HFFc6 (cell line): ENCODE data around the gene NRDE2. TPM values are rescaled to one million over a fixed set of nuclear protein-coding genes. Genes with fewer than 3 reads are reported as not detected.

ENCODE experiments used
- DNase-seq: peaks from one replicate; pipeline ENCODE4 v3.0.0-alpha.2; 2018
- H3K27ac Mint-ChIP-seq: 2 replicates; pipeline ENCODE4 v1.8.0; 2020; ENCODE audit warnings: mild to moderate bottlenecking, mixed read lengths
- H3K27me3 Mint-ChIP-seq: 2 replicates; pipeline ENCODE4 v1.8.0; 2021; ENCODE audit warnings: mild to moderate bottlenecking, moderate library complexity, mixed read lengths; ENCODE audit not compliant: insufficient read depth
- H3K36me3 Mint-ChIP-seq: 2 replicates; pipeline ENCODE4 v1.8.0; 2021; ENCODE audit warnings: low read depth, mixed read lengths
- H3K4me1 Mint-ChIP-seq: 2 replicates; pipeline ENCODE4 v1.8.0; 2020; ENCODE audit warnings: low read depth, mixed read lengths
- H3K4me3 Mint-ChIP-seq: 2 replicates; pipeline ENCODE4 v1.8.0; 2020; ENCODE audit warnings: mild to moderate bottlenecking, moderate library complexity, mixed read lengths
- H3K9me3 Mint-ChIP-seq: 2 replicates; pipeline ENCODE4 v1.8.0; 2020; ENCODE audit warnings: mild to moderate bottlenecking, mixed read lengths
- long read RNA-seq: library from polyadenylated mRNA; unstranded; transcript quantifications from one replicate; pipeline ENCODE4 v2.0.0, GENCODE V29; 2019
- total RNA-seq, 6 experiments: library from RNA; stranded (reverse); fragmentation: NEBNext Ultra II Directional; extraction: Animal tissue kit (Norgen Biotek cat#: 25700); gene quantifications; 2 replicates in 1 of 6; 3 replicates in 5 of 6; pipeline ENCODE4 v1.2.3, GENCODE V29; 2021
- TF ChIP-seq, protein P1 (sequence below): fragments of 200-600 bp; sonication (generic); IDR thresholded peaks from 2 replicates; pipeline ENCODE4 v1.5.0; 2021; ENCODE audit warnings: antibody characterized with exemption, mild to moderate bottlenecking

NRDE2 gene, protein sequence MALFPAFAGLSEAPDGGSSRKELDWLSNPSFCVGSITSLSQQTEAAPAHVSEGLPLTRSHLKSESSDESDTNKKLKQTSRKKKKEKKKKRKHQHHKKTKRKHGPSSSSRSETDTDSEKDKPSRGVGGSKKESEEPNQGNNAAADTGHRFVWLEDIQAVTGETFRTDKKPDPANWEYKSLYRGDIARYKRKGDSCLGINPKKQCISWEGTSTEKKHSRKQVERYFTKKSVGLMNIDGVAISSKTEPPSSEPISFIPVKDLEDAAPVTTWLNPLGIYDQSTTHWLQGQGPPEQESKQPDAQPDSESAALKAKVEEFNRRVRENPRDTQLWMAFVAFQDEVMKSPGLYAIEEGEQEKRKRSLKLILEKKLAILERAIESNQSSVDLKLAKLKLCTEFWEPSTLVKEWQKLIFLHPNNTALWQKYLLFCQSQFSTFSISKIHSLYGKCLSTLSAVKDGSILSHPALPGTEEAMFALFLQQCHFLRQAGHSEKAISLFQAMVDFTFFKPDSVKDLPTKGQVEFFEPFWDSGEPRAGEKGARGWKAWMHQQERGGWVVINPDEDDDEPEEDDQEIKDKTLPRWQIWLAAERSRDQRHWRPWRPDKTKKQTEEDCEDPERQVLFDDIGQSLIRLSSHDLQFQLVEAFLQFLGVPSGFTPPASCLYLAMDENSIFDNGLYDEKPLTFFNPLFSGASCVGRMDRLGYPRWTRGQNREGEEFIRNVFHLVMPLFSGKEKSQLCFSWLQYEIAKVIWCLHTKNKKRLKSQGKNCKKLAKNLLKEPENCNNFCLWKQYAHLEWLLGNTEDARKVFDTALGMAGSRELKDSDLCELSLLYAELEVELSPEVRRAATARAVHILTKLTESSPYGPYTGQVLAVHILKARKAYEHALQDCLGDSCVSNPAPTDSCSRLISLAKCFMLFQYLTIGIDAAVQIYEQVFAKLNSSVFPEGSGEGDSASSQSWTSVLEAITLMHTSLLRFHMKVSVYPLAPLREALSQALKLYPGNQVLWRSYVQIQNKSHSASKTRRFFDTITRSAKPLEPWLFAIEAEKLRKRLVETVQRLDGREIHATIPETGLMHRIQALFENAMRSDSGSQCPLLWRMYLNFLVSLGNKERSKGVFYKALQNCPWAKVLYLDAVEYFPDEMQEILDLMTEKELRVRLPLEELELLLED
- 10 to 100 TPM in 3 of 6 experiments, 1 to 10 TPM in 3; 7.9 to 12.1 (median 9.8) TPM for total RNA-seq
- long read RNA-seq, full-length matches to known transcripts: 1 of 2 reads
- long read RNA-seq, partial matches to known transcripts: 1 of 2 reads
- long read RNA-seq, other reads (novel, unspliced or antisense): 0 of 2 reads

DNA sequence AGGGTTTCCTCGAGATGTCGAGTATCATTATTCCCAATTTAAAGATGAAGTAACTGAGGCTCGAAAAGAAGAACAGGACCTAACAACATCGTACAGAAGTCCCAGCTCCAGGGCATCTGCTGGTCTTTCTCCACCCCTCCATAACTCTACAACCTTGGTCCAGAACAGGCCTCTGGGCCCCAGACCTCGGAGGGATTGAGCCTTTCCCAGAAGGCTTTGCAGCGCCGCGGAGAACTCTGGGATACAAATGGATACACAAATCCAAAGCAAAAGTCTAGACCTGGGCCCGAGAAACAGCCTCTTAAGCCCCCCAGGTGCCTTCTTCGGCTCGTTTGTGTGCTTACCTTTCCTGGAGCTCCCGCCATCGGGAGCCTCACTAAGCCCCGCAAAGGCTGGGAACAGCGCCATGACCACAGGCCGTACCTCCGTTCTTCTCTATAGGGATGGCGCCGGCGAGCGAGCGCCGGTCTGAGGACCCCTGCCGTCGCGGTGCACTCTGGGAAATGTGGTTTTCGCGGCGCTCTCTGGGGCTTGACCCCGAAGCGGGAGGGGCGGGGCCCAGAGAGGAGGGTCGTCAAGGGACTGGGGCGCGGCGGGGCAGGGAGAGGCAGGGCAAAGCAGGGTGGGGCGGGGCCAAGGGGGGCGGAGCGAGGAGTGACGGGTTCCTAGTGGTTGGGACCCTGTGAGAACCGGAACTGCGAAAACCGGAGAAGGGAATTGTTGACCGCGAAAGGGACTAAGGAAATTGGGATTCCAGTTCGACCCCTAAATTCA is at the start of gene NRDE2:
Gene NRDE2 (minus strand): TSS at position 445 of the 774 bp plus-strand sequence. CDS start 37 bp downstream, at position 408.
- Mint-ChIP-seq H3K36me3 (peaks cover 12% of the 10 kb centered on the region), H3K27me3 (peaks cover 10% of the 10 kb centered on the region), H3K27ac (peak within 1 kb of the TSS; percentile 92), H3K9me3 (peaks cover 6% of the 10 kb centered on the region), H3K4me1 (peaks cover 14% of the 10 kb centered on the region), H3K4me3 (peak within 1 kb of the TSS; percentile 90)
- peak; percentile 83 for DNase-seq
- TF ChIP-seq, protein P1, sequence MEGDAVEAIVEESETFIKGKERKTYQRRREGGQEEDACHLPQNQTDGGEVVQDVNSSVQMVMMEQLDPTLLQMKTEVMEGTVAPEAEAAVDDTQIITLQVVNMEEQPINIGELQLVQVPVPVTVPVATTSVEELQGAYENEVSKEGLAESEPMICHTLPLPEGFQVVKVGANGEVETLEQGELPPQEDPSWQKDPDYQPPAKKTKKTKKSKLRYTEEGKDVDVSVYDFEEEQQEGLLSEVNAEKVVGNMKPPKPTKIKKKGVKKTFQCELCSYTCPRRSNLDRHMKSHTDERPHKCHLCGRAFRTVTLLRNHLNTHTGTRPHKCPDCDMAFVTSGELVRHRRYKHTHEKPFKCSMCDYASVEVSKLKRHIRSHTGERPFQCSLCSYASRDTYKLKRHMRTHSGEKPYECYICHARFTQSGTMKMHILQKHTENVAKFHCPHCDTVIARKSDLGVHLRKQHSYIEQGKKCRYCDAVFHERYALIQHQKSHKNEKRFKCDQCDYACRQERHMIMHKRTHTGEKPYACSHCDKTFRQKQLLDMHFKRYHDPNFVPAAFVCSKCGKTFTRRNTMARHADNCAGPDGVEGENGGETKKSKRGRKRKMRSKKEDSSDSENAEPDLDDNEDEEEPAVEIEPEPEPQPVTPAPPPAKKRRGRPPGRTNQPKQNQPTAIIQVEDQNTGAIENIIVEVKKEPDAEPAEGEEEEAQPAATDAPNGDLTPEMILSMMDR: no peak; the same call in 1 of the 2 replicates

DNA sequence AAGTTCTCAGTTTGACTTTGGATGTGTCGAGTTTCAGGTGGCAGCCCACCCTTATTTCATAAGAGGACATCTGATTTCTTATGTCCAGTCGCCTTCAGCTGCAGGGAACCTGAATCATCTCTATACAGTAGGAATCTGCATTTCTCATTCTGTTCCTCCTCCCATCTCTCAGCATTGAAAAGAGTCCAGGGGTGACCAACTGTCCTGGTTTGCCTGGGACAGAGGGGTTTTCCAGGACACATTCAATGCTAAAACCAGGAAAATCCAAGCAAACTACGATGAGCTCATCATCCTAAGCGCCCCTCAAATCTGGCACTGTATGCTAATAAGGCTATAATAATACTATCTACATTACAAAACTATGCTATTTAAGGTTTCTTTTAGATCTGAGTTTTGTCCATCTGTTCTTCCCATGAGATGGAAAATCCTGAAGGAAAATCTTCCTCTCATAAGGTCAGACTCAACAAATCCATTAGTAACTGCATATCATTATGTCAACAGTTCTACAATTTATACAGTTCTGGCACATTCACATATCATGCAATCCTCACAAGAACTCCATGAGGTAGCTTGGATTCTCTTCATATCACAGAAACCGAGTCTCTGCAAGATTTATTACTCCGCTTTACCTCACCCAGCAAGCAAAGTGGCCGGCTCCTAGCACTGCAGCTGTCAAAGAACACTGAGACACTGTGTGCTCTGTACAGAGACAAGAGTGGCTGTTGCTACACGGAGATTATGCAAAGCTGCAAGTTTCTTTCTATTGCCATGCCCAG is 49.5 kb upstream of the NRDE2 start:
- Mint-ChIP-seq H3K36me3 (no peaks in the 10 kb centered on the region), H3K27ac (no peak overlapping the region), H3K4me1 (no peaks in the 10 kb centered on the region), H3K9me3 (no peaks in the 10 kb centered on the region), H3K27me3 (no peaks in the 10 kb centered on the region; the same call in 1 of the 2 replicates), H3K4me3 (no peak overlapping the region)
- DNase-seq: no peak
- TF ChIP-seq, protein P1: no peak

DNA sequence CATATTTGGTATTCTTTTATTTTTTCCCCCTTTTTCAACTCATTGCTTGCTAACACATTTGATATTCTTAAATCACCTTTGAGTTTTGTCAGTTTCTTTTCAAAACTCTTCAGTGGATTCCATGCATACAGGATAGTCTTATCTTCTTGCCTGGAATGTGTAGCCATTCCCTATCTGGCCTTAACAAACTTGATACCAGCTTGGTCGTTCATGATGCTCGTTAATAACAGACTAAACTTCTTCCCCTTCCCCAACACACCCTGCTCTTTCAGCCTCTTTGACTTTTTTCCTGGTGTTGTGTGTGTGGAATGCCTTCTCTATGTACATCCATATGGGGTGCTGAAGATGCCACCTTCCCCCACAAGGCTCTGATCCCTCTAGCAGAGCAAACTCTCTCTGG is 47.4 kb upstream of the NRDE2 start:
- H3K27ac Mint-ChIP-seq: no peak overlapping the region
- no peak overlapping the region for H3K4me3 Mint-ChIP-seq
- no peaks in the 10 kb centered on the region for H3K9me3 Mint-ChIP-seq

DNA sequence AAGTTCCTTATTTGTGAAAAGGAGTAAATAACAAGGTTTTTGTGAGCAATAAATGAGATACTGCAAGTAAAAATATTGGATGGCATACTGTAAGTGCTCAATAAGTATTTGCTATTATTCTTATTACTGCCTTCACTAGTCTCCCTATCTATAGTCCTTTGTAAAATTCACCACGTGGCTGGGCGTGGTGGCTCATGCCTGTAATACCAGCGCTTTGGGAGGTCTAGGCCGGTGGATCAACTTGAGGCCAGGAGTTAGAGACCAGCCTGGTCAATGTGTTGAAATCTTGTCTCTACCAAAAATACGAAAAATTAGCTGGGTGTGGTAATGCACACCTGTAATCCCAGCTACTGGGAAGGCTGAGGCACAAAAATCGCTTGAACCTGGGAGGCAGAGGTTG is 46.5 kb upstream of the NRDE2 start:
- H3K27me3 Mint-ChIP-seq: no peaks in the 10 kb centered on the region; the same call in 1 of the 2 replicates
- no peaks in the 10 kb centered on the region for H3K4me1 Mint-ChIP-seq
- H3K27ac Mint-ChIP-seq: no peak overlapping the region
- H3K4me3 Mint-ChIP-seq: no peak overlapping the region
- DNase-seq: no peak
- TF ChIP-seq, protein P1: no peak
- H3K9me3 Mint-ChIP-seq: no peaks in the 10 kb centered on the region
- no peaks in the 10 kb centered on the region for H3K36me3 Mint-ChIP-seq

More for the DNA sequence above, 47.4 kb upstream of the NRDE2 start:
- no peaks in the 10 kb centered on the region for H3K36me3 Mint-ChIP-seq
- TF ChIP-seq, protein P1: no peak
- H3K27me3 Mint-ChIP-seq: no peaks in the 10 kb centered on the region; the same call in 1 of the 2 replicates
- DNase-seq: no peak
- H3K4me1 Mint-ChIP-seq: no peaks in the 10 kb centered on the region
